Smooth muscle cell of bladder (primary cell): Measurements from ENCODE around the gene TLE3. TPM values are rescaled to one million over a fixed set of nuclear protein-coding genes. Genes with fewer than 3 reads are reported as not detected.

Experiments
- total RNA-seq: library from RNA; depleted of rRNA; stranded (reverse); fragments of >200 nt; gene quantifications from 2 replicates; pipeline ENCODE4 v1.2.3, GENCODE V29; 2014

The TLE3 gene
- 15.2 and 25.9 TPM in 2 replicates for total RNA-seq

DNA sequence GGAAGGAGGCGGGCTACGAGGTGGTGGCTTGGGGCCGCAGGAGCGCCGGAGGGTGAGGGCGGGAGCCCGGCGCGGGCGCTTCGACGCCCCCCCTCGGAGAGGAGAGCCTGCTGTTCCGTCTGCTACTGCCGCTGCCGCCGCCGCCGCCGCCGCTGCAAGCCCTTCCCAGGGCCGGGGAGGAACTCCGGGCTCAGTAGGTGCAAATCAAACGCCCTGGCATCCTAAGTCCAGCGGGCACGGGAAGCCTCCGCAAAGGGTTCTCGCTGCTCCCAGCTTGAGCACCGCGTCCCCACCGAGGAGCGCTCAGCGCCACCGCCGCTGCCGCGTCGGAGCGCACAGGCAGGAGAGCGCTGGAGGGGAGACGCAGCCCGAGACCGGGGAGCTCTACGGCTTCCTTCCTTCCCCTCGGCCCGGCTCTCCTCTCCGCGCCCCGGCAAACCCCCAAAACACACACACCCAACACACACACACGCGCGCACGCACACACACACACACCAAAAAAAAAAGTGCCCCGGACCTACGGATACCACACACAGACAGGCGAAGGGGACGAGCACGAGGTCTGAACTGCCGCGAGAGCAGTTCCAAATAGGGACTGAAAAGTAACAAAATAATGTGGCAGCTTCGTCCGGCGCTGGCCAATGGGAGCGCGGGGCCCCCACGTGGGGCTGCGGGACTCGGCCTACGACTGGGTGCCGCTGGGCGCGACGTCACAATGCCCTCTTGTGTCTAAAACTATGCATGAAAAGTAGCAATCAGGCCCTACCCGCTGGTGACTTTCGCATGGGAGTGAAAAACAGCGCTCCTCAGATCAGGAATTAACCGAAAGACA, at the start of gene TLE3:
TLE3 (minus strand) TSS at position 597 of the 832 bp plus-strand sequence. CDS start 1,119 bp downstream, outside the sequence.

